Parathyroid adenoma (tissue), 2 donors: ENCODE data around the gene RPS6KC1.
"Not testable (repeated sequence)": the region's sequence is repeated elsewhere in the genome, so short reads cannot be mapped to it uniquely, and the experiment has no call there.

ENCODE experiments used
- H2AFZ ChIP-seq: fragments of 300-600 bp; sonication (generic); one replicate; pipeline ENCODE4 v1.7.0; 2017; ENCODE audit warnings: antibody characterized with exemption, mild to moderate bottlenecking
- H3K27ac ChIP-seq: fragments of 300-600 bp; sonication (generic); one replicate; pipeline ENCODE4 v1.7.0; 2017
- H3K27me3 ChIP-seq: fragments of 300-600 bp; sonication (generic); one replicate; pipeline ENCODE4 v1.7.0; 2017; ENCODE audit warnings: low read length; ENCODE audit not compliant: control insufficient read depth, insufficient read depth
- H3K36me3 ChIP-seq: fragments of 300-600 bp; sonication (generic); one replicate; pipeline ENCODE4 v1.7.0; 2017; ENCODE audit warnings: low read length; ENCODE audit not compliant: control insufficient read depth, insufficient read depth
- H3K4me1 ChIP-seq: fragments of 300-600 bp; sonication (generic); one replicate; pipeline ENCODE4 v1.7.0; 2017; ENCODE audit warnings: control low read depth
- H3K4me2 ChIP-seq: fragments of 300-600 bp; sonication (generic); one replicate; pipeline ENCODE4 v1.7.0; 2017; ENCODE audit warnings: low read length
- H3K4me3 ChIP-seq: fragments of 300-600 bp; sonication (generic); one replicate; pipeline ENCODE4 v1.7.0; 2017; ENCODE audit warnings: low read depth, low read length
- H3K79me2 ChIP-seq: fragments of 300-600 bp; sonication (generic); one replicate; pipeline ENCODE4 v1.7.0; 2017; ENCODE audit warnings: control low read depth
- H3K9ac ChIP-seq: fragments of 300-600 bp; sonication (generic); one replicate; pipeline ENCODE4 v1.7.0; 2017; ENCODE audit warnings: mild to moderate bottlenecking
- H3K9me3 ChIP-seq: fragments of 300-600 bp; sonication (generic); one replicate; pipeline ENCODE4 v1.7.0; 2017; ENCODE audit warnings: low read length; ENCODE audit not compliant: control insufficient read depth
- CTCF ChIP-seq: fragments of 300-600 bp; sonication (generic); IDR thresholded peaks from one replicate; pipeline ENCODE4 v1.7.0; 2017; ENCODE audit warnings: antibody characterized with exemption, mild to moderate bottlenecking
- donor health status: primary hyperparathyroidism.

The RPS6KC1 gene

GRCh38 chr1:213211201-213211600, 160.2 kb downstream of the RPS6KC1 start:
- no peak for TF ChIP-seq CTCF
- no peaks in the 10 kb centered on the region for H3K4me1 ChIP-seq
- no peaks in the 10 kb centered on the region for H3K36me3 ChIP-seq
- no peak overlapping the region for H3K9ac ChIP-seq
- no peak overlapping the region for H2AFZ ChIP-seq
- H3K9me3 ChIP-seq: no peaks in the 10 kb centered on the region
- H3K4me3 ChIP-seq: no peak overlapping the region
- H3K79me2 ChIP-seq: no peaks in the 10 kb centered on the region
- no peaks in the 10 kb centered on the region for H3K27me3 ChIP-seq
- H3K27ac ChIP-seq: no peak overlapping the region
- H3K4me2 ChIP-seq: no peak overlapping the region

- H3K9ac ChIP-seq, H3K4me3 ChIP-seq, H3K27ac ChIP-seq, H3K4me2 ChIP-seq, H2AFZ ChIP-seq, H3K9me3 ChIP-seq, H3K27me3 ChIP-seq, H3K4me1 ChIP-seq, H3K36me3 ChIP-seq, H3K79me2 ChIP-seq: not testable (repeated sequence)
Observed at GRCh38 chr1:213219076-213219475, 168.0 kb downstream of the RPS6KC1 start.

GRCh38 chr1:213221209-213221608, 170.2 kb downstream of the RPS6KC1 start:
- Histone ChIP-seq H3K9ac (no peak overlapping the region), H3K36me3 (no peaks in the 10 kb centered on the region), H3K27ac (no peak overlapping the region), H3K79me2 (no peaks in the 10 kb centered on the region), H3K4me1 (no peaks in the 10 kb centered on the region), H2AFZ (no peak overlapping the region), H3K9me3 (no peaks in the 10 kb centered on the region), H3K4me3 (no peak overlapping the region), H3K27me3 (no peaks in the 10 kb centered on the region), H3K4me2 (no peak overlapping the region)
- no peak for TF ChIP-seq CTCF

GRCh38 chr1:213227458-213227857, 176.4 kb downstream of the RPS6KC1 start:
- Histone ChIP-seq H3K79me2 (no peaks in the 10 kb centered on the region), H3K36me3 (no peaks in the 10 kb centered on the region), H3K4me1 (no peaks in the 10 kb centered on the region), H2AFZ (no peak overlapping the region), H3K4me2 (no peak overlapping the region), H3K27me3 (no peaks in the 10 kb centered on the region), H3K9me3 (no peaks in the 10 kb centered on the region), H3K27ac (no peak overlapping the region), H3K4me3 (no peak overlapping the region), H3K9ac (no peak overlapping the region)
- TF ChIP-seq CTCF: no peak

- H3K4me1 ChIP-seq: no peaks in the 10 kb centered on the region
- no peaks in the 10 kb centered on the region for H3K36me3 ChIP-seq
- H3K27me3 ChIP-seq: no peaks in the 10 kb centered on the region
- H3K9ac ChIP-seq: no peak overlapping the region
- no peak overlapping the region for H3K27ac ChIP-seq
- TF ChIP-seq CTCF: no peak
- no peaks in the 10 kb centered on the region for H3K79me2 ChIP-seq
- H3K9me3 ChIP-seq: no peaks in the 10 kb centered on the region
- H2AFZ ChIP-seq: no peak overlapping the region
- H3K4me3 ChIP-seq: no peak overlapping the region
- H3K4me2 ChIP-seq: no peak overlapping the region
Observed at GRCh38 chr1:213231795-213232231, 180.8 kb downstream of the RPS6KC1 start.
